HG02588 (cell line): ENCODE results near the gene AAK1.
"Not testable (repeated sequence)": the region's sequence is repeated elsewhere in the genome, so short reads cannot be mapped to it uniquely, and the experiment has no call there.

ENCODE experiments used
- ATAC-seq: cut with Tn5 transposase; IDR thresholded peaks from one replicate; pipeline ENCODE4 v1.9.1; 2021; ENCODE audit warnings: mild to moderate bottlenecking, moderate library complexity; ENCODE audit not compliant: unreplicated experiment

The AAK1 gene

GRCh38 chr2:69643602-69644505 lies at the start of gene AAK1:
TSS of gene AAK1 (minus strand) at chr2:69643739. CDS start at chr2:69643040, 699 bp downstream.
- ATAC-seq, result peak; percentile 54

- no peak for ATAC-seq
These were observed 48.9 kb upstream of the AAK1 start for GRCh38 chr2:69692424-69692823.

DNA sequence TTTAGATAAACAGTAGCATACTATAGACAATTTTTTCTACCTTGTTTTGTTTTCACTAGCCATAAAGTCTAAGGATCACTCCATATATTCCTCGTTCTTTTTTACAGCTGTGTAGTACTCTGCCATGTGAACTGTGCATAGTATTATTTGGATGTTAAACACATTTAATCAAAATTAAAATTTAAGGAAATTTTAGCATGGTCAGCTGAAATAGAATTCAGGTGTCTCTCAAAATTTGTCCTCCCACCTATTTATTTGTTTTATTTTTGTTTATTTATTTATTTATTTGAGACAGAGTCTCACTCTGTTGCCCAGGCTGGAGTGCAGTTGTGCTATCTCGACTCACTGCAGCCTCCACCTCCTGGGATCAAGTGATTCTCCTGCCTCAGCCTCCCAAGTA lies 46.4 kb upstream of the AAK1 start:
- ATAC-seq, result no peak

DNA sequence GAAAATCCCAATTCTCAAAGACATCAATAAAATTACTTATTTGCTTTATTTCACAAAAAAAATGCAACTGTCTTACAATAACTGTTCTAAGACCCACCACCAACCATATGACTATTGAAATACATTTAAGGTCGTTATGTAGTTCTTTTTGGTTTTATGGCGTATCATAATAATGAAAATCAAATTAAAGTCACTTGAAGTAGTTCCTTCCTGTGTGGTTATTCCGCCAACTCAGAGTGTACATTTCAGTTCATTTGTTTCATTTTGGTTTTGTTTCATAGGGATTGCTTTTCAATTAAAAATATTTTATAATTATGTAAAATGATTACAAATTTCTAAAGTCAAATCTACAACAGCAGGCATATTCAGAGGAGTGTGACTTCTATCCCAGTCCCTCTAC lies 45.9 kb upstream of the AAK1 start:
- ATAC-seq, result no peak

DNA sequence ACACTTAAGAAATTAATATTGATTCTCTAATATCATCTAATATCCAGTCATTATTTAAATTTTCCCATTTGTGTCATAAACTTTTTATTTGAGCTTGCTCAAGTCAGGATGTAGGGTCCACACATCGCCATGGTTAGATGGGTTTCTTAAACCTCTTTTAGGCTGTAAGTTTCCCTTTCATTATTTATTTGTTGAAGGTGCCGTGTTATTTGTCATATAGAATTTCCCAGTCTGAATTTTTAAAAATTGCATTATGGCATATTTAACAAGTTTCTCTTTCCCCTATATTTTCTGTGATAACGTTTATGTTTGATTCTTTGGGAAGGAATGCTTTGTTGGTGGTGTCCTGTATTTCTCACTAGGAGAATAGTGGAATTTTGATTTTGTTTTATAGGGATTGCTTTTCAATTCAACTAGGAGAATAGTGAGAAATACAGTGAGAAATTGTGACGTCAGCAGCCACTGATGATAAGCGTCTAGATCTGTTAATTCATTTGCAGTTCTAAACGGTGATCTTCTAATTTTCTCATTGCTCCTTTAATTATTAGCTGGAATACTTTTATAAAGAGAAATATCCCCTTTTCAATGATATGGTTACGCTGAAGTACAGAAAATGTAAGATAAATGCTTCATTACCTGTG lies 44.6 kb upstream of the AAK1 start:
- ATAC-seq, result no peak

- no peak for ATAC-seq
These were observed 43.3 kb upstream of the AAK1 start for GRCh38 chr2:69686813-69687212.

- no peak for ATAC-seq
These were observed 41.9 kb upstream of the AAK1 start for GRCh38 chr2:69685321-69686048.

DNA sequence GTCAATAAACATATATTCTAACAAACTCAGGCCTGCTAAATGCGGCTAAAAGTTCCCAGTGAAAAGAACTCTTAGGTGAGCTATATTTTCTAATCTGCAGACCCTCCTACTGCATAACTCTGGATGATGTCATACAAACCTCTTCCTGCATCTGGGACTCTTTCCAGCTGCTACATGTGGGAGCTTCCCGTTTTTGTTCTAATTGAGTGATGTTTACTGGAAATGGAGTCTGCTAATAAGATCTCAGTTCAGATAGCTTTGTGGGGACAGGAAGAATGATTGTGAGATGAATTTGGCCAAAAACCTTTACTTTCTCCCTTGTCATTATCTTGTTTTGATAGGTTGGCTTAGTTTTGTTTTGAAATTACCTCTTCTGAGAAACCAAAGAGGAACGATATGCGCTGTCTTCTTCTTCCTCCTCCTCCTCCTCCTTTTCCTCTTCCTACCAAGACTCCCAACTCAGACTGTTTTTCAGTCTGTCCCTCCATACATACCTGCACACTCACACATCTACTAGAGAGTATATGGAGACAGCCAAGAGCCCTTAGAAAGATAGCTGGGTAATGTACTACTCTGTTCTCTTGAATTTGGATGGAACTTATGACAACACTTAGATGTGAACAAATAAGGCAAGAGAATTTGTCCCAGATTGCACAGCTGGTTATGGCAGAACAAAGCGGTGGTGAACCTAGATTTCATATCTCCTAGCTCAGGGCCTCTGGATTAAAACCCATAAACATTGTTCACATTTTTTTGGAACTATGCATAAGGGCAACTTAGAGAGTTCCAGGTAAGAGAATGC lies 39.8 kb upstream of the AAK1 start:
- ATAC-seq, result no peak

DNA sequence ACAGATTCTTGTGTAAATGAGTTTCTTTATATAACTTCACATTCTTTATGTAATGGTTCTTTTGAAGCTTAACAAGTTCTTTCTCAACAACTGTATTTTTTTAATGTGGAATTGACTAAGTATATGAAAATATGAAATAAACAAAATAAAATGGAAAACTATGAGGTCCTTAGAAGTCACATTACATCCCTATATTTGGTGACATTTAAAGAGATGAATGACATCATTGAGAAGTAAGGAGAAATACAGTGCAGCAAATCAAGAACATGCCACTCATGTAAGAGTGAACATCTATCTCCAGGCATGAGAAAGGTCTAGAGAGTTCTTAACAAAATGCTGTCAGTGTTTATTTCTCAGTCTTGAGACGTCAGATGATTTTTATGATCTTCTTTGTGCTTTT lies 39.0 kb upstream of the AAK1 start:
- no peak for ATAC-seq

- no peak for ATAC-seq
These were observed 36.6 kb upstream of the AAK1 start for GRCh38 chr2:69680001-69680675.

DNA sequence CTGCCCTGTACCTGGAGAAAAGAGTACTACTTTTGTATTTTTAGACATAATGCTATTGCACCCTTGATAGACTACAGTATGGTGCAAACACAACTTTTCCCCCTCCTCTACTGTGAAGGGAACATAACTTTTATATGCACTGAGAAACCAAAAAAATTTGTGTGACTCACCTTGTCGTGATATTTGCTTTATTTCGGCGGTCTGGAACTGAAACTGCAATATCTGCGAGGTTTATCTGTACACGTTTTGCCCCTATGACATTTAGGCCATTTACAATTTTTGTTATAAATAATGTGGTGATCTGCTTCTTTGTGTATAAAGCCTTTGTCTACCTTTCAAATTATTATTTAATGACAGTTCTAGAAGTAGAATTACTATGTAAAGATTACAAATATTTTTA lies 34.4 kb upstream of the AAK1 start:
- no peak for ATAC-seq

- ATAC-seq, result no peak
These were observed 32.6 kb upstream of the AAK1 start for GRCh38 chr2:69676146-69676545.

DNA sequence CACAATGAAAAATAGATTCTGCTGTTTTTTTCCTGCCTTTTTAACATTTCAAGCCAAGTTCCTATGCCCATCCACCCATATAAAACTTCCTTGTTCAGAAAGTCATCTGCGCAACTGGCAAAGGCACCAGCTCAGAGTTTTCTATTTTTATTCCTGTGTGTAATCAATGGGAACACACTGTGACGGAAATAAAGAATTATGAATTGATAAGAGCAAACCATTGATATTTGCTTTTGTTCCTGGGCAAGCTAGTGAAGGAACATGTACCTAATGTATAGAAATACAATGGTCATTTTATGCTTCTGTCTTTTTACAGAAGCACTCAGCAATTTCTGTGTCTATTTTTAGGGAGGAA lies 30.8 kb upstream of the AAK1 start:
- no peak for ATAC-seq

GRCh38 chr2:69673098-69673497 lies 29.6 kb upstream of the AAK1 start:
- ATAC-seq, result not testable (repeated sequence)

DNA sequence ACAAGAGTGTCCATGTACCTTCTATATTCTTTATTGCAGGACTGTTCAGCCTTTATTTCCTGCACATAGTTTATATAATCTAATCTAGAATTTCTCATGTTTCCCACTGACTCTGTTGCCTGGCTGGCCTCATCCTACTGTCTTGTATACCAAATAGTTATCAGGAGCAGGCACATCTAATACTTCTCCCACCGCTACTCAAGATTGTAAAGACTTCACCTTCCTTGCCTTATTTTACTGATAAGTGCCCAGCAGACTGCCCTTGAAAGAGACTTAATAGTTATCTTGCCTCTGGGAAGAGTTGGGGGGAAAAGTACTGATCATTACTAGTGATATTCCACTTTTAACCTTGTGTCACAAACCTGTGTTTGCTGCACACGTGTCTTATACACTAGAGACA lies 26.1 kb upstream of the AAK1 start:
- no peak for ATAC-seq

GRCh38 chr2:69668598-69668997 lies 25.1 kb upstream of the AAK1 start:
- ATAC-seq, result no peak

DNA sequence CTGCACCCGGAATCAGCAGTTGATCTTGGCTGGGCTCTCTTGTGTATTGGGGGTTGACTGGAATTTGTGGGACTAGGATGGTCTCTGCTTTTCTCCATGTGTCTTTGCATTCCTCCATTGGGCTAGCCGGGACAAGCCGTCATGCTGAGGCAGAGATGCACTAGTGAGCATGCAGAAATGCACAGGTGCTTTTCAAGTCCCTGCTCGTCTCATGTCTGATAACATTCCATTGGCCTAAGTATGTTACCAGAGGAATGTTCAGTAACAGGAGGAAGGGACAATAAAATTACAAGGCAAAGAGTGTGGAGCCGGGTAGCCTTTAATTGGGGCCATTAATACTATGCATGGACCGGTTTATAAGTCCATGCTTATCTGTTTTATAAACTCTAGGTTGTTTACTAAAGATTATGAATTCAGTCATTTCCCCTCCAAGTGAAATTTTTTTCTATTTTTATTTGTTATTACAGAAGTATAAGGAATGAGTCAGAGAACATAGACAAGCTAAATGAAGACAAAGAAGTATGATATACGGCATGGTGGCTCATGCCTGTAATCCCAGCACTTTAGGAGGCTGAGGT lies 24.4 kb upstream of the AAK1 start:
- no peak for ATAC-seq

DNA sequence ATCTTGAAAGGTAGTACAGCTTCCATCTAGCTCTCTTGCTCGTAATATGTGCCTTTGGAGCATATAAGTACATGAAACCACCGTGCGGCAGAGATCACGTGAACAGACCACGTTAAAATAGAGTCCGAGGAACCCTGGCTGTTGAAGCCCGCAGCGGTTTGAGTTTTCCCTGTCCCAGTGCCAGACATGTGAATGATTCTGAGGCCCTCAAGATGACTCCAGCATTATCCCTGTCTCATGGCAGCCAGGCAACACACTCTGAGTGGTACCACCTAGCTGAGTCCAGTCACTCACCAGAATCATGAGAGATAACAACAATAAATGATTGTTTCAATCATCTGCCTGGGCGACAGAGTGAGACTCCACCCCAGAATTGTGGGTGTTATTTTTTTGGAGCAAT lies 21.6 kb upstream of the AAK1 start:
- ATAC-seq, result no peak

DNA sequence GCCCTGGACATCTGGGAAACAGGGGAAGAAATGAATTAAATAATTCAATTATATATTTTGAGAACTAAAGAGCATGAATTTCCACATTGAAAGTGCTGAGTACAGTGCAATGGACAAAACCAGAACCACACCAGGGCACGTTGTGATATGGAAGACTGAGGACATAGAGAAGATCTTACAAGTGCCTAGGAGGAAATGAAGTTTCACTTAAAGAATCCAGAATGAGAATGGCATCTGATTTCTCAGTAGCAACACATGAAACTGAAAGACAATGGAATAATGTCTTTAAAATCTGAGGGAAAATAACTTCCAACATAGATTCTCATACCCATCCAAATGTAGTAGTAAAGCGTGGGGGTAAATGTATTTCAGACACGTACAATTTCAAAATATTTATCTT lies 20.3 kb upstream of the AAK1 start:
- ATAC-seq, result no peak

- not testable (repeated sequence) for ATAC-seq
These were observed 19.0 kb upstream of the AAK1 start for GRCh38 chr2:69662547-69662946.
